ENCODE measurements around the gene ARL5A.

- no peak for TF ChIP-seq FOXM1 (IDR thresholded peaks at IDR 0.05; ENCODE audit: borderline replicate concordance, low read depth)
- TF ChIP-seq MAX (IDR thresholded peaks at IDR 0.05), result no peak
- no peak for TF ChIP-seq NFIC (IDR thresholded peaks at IDR 0.05)
- no peak for TF ChIP-seq TAF1 (IDR thresholded peaks at IDR 0.05; ENCODE audit: low read depth)
- TF ChIP-seq RAD21 (IDR thresholded peaks at IDR 0.05; ENCODE audit: low read depth), result no peak
- no peak for TF ChIP-seq CEBPB (IDR thresholded peaks at IDR 0.05)
- TF ChIP-seq EP300 (IDR thresholded peaks at IDR 0.05; ENCODE audit: borderline replicate concordance), result no peak
- no peak for TF ChIP-seq REST (IDR thresholded peaks at IDR 0.05; ENCODE audit: low read depth)
- TF ChIP-seq EGR1 (IDR thresholded peaks at IDR 0.05), result no peak
- TF ChIP-seq, protein P1, sequence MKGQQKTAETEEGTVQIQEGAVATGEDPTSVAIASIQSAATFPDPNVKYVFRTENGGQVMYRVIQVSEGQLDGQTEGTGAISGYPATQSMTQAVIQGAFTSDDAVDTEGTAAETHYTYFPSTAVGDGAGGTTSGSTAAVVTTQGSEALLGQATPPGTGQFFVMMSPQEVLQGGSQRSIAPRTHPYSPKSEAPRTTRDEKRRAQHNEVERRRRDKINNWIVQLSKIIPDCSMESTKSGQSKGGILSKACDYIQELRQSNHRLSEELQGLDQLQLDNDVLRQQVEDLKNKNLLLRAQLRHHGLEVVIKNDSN (IDR thresholded peaks at IDR 0.05), result no peak
These were observed 15.5 kb upstream of the ARL5A start for GRCh38 chr2:151843691-151844061.
